ENCODE results near the gene RNF7.

GRCh38 chr3:141754032-141754431 lies 15.9 kb downstream of the RNF7 start:
- TF ChIP-seq CTCF (IDR thresholded peaks at IDR 0.05; ENCODE audit: extremely low read depth in 1 of 2, insufficient read depth in 1 of 2, low read depth in 1 of 2, low read length in 2 of 2) (no peak), FOS (IDR thresholded peaks at IDR 0.05; ENCODE audit: borderline replicate concordance, insufficient read depth, low read length) (no peak), GATA2 (IDR thresholded peaks at IDR 0.05; ENCODE audit: insufficient read depth, insufficient read length, low read depth, low read length) (no peak), POLR2A (IDR thresholded peaks at IDR 0.05; ENCODE audit: low read depth, low read length) (no peak), POLR2AphosphoS5 (IDR thresholded peaks at IDR 0.05; ENCODE audit: insufficient read depth, low read depth, low read length) (no peak)
